NOMO-1 treated with dmso at 0.1 percent for 144 hours (cell line): ENCODE measurements around the gene TXNRD1.

Experiments
- DNase-seq: peaks from one replicate; lab custom pipeline; 2025; ENCODE audit not compliant: unreplicated experiment; lab: John Stamatoyannopoulos, UW

Gene TXNRD1

DNA sequence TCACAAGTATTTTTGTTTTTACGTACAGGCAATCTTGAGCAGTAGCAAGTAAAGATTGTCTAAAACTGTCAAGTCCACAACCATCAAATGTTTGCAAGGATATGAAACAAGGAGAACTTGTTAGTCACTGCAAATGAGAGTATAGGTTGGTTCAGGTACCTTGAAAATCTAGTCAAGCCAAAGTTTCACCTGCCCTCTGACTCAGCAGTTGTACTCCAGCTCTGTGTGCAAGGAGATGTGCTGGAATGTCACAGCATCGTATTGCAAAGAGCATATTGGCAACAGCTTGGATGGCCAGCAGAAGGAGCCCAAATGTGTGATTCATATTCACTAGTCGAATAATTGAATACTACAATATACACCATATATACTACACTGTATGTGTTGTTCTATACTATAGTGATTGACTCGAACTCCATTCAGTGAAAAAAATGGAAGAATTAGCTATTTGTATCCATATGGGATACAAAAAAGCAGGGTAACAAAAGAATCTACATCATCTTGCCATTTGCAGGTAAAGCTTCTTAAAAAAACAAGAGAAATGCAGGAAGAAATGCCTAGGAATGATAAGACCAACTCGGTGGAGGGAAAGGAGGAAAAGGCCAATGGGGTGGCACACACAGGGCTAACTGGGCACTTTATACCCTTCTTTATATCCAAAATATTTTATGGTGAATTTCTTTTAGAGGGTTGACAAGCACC lies 131.9 kb downstream of the TXNRD1 start:
- DNase-seq = no peak

DNA sequence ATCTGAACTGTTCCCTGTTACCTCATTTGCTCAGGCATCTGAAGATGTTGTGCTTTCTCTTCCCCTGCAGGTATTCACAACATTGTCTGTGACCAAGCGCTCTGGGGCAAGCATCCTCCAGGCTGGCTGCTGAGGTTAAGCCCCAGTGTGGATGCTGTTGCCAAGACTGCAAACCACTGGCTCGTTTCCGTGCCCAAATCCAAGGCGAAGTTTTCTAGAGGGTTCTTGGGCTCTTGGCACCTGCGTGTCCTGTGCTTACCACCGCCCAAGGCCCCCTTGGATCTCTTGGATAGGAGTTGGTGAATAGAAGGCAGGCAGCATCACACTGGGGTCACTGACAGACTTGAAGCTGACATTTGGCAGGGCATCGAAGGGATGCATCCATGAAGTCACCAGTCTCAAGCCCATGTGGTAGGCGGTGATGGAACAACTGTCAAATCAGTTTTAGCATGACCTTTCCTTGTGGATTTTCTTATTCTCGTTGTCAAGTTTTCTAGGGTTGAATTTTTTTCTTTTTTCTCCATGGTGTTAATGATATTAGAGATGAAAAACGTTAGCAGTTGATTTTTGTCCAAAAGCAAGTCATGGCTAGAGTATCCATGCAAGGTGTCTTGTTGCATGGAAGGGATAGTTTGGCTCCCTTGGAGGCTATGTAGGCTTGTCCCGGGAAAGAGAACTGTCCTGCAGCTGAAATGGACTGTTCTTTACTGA lies 132.9 kb downstream of the TXNRD1 start:
- DNase-seq = no peak

DNA sequence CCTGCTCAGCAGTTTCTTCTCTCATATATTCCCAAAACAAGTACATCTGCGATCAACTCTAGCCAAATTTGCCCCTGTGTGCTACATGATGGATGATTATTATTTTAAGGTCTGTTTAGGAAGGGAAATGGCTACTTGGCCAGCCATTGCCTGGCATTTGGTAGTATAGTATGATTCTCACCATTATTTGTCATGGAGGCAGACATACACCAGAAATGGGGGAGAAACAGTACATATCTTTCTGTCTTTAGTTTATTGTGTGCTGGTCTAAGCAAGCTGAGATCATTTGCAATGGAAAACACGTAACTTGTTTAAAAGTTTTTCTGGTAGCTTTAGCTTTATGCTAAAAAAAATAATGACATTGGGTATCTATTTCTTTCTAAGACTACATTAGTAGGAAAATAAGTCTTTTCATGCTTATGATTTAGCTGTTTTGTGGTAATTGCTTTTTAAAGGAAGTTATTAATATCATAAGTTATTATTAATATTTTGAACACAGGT lies 133.5 kb downstream of the TXNRD1 start:
- DNase-seq = no peak

DNA sequence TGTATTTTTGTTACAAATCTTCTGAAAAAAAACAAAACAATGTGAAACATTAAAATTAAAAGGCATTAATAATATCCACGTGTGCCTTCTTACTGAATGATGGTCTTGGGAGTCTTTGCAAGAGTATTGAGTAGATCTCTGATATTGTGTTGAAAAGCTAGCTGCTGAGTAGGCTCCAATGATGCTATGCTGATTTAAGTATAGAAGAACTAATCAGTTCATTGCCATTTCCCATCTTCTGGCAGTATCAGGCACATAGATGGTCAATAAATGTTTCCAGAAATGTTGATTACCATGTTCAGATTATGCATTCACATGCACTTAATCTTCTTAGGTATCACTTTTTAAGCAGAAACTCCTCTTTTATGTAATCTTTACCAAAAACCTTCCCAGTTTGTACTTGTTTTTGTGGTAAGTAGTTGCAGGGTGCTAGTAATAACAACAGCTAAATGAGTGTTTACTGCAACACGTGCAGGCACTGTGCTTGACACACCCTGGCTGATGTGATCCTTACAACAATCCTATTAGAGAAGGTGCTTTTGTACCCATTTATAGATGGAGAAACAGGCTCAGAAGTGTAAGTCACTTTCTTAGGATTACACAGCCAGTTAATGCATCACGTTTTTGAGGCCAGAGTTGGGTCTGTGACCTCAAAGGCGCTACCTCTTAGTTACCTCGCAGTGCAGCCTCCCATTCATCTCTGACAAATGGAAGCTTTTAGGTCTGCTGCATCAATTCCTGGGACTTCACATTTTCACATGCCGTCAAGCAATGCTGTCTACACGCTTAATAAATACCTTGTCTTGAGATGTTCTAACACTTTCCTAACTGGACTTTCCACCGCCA lies 134.9 kb downstream of the TXNRD1 start:
- DNase-seq = no peak

DNA sequence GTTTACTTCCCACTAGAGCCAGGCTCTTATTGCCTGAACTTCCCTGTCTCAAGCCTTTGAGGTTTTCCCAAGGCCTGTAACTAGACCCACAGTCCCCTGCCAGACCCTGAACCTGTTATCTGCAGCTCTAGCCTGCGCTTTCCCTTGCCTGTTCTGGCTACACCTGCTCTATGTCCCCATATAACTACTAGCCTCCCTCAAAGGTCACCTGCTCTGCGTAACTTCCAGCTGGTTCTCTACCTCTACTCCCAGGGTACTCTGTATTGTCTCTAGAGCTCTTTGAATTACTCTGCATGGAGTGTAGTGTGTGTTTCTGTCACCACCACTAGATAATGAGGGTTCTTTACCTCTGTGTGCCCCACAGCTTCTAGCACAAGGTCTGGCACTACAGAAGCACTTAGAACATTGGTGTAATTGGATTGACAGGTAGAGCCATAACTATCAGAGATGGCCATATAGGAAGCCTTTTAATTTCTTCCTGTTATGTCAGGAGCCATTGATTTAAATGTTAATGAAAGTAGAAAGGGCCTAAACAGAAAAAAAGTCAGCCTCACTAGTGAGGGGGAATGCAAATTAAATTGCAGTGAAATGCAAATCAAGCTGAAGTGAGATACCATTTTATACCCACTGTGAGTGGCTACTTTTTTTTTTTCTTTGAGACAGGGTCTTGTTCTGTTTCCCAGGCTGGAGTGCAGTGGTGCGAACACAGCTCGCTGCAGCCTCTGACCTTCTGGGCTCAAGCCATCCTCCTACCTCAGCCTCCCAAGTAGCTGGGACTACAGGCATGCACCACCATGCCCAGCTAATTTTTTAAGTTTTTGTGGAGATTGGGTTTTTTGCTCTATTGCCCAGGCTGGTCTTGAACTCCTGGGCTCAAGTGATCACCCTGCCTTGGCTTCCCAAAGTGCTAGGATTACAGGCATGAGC lies 135.7 kb downstream of the TXNRD1 start:
- DNase-seq = no peak

DNA sequence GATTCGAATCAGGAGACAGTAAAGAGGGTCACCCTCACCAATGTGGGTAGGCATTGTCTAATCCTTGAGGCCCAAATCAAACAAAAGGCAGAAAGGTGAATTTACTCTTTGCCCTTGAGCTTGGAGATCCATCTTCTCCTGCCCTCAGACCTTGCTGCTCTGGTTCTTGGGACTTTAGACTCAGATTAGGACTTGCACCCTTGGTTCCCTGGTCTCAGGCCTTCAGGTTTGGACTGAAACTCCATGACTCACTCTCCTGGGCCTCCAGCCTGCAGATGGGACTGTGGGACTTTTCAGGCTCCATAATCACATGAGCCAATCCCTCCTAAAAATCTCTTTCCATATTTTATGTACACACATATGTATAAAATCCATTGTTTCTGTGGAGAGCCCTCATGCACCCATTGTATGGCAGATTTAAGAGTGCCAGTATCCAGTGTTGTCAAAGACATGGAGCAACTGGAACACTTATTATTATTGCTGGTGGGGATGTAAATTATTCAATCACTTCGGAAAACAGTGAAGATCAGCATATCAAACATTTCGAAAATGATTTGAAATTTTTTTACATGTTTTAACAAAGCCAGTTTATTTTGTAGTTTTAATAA lies 136.6 kb downstream of the TXNRD1 start:
- DNase-seq = no peak

DNA sequence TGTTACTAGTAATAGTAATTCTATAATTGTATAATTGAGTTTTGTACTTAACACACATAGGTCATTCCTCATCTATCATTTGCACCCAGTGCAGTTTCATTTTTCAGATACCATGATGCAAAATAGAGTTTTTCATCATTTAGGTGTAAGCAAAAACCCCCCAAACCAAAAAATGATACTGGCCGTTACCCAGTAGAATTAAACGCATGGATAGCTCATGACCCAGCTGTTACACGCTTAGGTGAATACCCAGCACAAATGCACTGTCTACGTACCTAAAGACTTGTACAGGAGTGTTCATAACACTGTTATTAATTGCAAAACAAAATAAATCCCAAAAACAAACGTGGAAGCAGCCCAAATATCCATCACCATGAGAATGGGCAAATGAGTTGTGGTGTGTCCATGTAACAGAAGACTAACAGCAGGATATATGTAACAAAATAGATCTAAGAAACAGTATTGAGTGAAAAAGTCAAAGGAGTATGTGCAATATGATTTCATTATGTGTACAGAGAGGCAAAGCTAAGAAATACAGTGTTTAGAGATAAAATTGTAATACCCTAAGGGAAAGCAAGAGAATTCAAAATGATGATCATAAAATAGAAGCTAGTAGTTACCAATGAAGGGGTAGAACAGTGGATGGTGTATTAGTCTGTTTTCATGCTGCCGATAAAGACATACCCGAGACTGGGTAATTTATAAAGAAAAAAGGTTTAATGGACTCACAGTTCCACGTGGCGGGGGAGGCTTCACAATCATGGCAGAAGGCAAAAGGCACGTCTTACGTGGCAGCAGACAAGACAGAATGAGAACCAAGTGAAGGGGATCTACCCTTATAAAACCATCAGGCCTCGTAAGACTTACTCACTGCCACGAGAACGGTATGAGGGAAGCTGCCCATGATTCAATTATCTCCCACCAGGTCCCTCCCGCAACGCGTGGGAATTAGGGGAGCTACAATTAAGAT lies 137.7 kb downstream of the TXNRD1 start:
- DNase-seq = no peak

DNA sequence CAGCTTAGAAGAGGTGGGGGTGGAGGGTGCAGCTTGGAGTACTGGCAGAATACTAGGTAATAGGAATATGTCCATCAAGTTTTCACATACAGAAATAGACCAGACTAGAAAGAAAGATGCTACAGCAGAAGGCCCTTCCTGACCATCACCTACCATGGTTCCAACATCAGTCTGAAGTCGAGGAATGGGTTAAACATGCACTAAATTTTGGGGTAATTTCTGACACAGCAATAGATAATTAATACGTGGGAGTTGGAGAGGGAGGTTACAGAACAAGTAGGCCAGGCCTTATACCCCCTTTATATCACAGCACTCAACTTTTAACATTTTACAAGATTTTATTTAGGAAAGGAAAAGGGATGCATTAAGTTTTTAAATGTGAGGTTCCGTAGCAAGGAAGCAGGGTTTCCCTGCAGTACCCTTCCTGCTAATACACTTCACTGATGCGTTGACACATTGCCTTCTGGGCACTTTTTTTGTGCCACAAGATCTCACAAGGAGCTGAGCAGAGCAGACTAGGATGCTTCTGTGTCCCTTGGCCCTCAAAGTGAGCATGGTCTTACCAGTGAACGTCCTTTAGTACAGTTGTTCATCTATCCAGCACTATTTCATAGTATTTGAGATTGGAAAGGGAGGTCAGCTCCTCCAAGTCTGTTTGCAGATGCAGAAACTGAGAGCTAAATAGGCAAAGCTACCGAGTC lies 138.7 kb downstream of the TXNRD1 start:
- no peak for DNase-seq

DNA sequence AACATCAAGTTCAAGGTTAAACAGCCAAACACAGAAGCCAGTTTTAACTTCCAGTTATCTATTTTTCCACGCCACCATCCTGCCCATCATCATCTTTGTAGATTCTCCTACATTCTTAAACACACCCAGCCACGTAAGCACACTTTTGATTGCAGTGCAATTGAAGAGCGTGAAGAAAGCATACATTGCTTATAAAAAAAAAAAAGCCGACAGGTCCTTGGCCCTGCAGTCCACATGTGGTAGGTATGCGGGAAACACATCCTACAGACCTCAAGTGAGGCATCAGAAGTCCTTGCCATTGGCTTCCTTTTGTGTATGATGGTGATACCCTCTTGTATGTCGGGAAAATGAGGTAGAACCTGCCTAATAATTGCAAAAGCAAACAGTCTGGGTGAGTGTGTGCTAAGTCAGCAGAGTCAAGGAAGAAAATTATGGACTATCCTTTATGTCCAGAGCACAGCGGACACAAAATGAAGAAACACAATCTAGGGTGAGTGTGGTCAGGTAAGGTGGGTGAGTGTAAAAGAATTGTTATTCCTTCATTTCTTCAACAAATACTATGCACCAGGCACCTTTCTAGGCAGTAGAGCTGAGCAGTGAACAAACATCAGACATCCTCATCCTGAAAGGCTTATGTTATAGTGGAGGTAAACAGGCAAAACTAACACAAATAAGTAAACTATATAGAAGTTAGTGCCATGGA lies 139.4 kb downstream of the TXNRD1 start:
- no peak for DNase-seq

DNA sequence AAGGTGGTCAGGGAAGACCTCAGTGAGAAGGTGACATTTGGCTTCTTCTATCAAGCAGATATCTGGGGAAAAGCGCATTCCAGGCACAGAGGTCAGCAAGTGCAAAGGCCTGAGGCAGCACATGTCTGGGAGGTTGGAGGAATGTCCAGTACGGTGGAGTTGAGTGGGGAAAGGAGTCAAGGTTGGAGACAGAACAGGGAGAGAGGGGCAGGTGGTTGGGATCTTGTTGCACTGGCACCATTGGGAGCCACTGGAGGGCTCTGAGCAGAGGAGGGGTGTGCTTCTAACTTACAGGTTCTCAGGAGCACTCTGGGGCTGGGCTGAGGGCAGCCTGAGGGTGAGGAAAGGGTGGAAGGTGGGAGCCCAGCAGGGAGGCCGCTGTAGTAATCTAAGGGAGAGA lies 140.1 kb downstream of the TXNRD1 start:
- no peak for DNase-seq

DNA sequence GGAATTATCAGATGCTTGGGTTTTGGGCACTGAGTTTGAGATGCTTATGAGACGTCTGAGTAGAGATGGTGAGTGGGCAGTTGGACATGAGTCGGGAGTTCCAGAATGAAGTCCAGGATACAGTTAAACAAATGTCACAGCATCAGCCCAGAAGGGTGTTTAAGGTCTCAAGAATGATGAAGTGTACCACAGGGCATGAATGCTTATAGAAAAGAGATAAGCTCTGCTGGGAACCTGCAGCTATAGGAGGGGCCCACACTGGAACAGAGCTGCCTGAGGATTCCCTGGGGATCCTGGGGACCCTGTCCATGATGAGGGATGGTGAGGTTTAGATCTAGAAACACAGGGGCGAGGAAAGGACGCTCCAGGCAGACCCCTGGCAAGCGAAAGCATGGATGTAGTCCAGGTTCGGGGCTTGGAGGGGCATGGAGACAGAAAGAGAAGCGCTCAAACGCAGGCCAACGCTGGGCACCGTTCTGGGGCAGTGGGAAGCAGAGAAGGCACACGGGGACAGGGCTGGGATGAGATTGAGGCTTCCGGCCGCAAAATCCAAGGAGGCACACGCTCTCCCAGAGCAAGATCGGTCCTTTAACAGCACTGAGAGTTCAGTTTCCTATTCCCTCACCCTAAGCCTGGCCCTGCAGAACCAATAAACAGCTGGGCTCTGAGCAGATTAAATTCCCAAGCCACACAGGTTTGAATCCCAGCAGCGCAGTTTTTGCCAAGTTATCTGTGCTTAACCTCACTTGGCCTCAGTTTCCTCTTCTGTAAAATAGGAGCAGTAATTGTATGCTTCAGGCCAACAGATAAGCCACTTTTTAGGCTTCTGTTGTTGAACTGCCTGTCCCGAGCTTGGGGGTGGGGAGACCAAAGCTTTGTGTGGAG lies 140.9 kb downstream of the TXNRD1 start:
- DNase-seq = no peak

DNA sequence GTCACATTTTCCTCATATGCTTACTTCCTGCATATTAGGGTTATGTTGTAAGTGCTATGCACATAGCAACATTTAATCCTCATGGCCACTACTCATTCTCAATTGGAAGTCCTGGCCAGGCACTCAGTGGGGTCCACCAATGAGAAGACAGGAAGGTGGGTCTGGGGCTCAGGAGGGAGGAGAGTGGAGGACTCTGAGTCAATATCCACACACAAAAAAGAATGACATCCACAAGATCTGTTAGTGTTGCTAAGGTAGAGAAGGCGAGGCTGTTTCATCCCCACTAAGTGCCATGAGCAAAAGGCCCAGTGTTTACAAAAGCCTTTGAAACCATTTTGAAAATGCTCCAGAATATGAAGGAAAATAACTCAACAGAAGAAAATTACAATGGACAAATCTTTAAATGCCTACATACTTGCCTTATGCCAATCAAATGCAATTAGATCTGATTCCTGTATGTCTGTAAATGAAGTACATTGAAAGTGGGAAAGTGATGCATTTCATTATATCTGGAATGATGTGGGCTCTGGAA lies 141.9 kb downstream of the TXNRD1 start:
- DNase-seq = no peak

DNA sequence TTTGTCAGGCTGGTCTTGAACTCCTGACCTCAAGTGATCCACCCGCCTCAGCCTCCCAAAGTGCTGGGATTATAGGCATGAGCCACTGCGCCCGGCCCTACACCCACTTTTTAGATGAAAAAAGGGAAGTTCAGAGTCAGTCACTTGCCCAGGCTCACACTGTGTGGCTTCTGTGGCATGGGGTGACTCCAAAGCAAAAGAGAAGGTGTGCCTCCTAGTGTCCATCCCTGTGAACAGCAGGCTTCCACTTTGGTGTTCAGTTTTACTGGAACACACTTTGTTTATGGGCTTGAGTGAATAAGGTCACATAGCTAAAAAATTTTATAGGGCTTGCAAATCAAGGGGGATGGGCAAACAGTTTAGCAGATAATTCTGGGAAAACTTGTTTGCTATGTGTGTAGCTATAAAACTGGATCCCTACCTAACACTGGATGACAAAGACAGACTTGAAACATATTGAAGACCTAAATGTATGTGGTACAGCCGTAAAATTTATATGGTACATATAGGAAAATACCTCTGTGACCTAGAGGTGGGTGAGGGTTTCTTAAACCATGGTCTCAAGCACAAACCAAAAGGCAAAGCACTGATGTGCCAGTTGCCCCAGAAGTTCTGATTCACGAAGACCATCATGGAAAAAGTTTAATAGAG lies 142.9 kb downstream of the TXNRD1 start:
- peak; percentile 82 for DNase-seq

DNA sequence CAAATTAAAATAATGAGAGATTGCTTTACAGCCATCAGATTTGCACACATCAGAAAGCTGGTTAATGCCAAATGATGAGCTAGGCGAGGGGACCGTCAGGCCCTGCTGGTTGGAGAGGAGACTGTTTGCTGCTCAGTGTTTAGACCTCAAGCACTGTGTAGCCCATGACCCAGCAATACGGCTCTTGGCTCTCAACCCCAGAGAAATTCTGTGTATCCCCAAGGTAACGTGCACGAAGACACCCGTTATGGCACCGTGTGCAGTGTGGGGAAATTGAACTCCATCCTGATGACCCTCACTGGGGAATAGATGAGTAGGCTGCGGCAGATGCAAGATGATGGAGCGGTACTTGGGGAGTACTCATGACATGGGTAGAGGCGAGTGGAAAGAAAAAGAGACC lies 143.6 kb downstream of the TXNRD1 start:
- DNase-seq = no peak

DNA sequence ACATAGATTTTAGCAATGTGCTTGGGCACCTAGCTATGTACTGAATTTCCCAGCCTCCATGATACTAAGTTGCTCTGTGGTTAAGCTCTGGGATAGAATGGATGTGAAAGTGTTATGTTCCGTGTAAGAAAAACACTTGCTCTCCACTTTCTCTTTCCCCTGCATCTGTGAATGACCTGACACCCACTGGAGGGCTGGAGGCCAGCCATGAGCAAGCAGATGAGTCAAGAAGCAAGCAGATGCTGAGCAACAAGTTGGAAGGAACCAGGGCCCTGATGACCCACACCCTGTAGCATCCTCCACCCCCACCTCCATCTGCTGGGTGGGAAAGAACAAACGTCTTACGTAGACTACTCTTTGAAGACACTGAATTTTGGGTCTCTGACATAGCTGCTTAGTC lies 144.6 kb downstream of the TXNRD1 start:
- no peak for DNase-seq
